ENCODE results near the gene PUS10.

The PUS10 gene

GRCh38 chr2:61017003-61017555 lies 976 bp downstream of the PUS10 start (continued):
- TF ChIP-seq ZNF366 (tag by site-specific recombination; conservative IDR thresholded peaks at IDR 0.05) = peak; percentile 81
- TF ChIP-seq ZNF677 (tag by site-specific recombination; IDR thresholded peaks at IDR 0.05) = no peak
- TF ChIP-seq ZNF768 (tag by site-specific recombination; IDR thresholded peaks at IDR 0.05) = no peak
- 0 out of 2 replicates have a peak, but pooled peaks have one; percentile 8 for TF ChIP-seq PRDM4 (tag by site-specific recombination; IDR thresholded peaks at IDR 0.05)
- TF ChIP-seq ZNF37A (tag by site-specific recombination; IDR thresholded peaks at IDR 0.05) = no peak
- peak; percentile 78 for TF ChIP-seq ZNF423 (tag by site-specific recombination; IDR thresholded peaks at IDR 0.05)
- peak; percentile 100 for TF ChIP-seq ZBTB11 (tag by site-specific recombination; conservative IDR thresholded peaks at IDR 0.05; ENCODE audit: low read depth)
- peak; percentile 93 for TF ChIP-seq KLF8 (tag by site-specific recombination; IDR thresholded peaks at IDR 0.05)
- TF ChIP-seq ZNF239 (tag by site-specific recombination; IDR thresholded peaks at IDR 0.05) = no peak
- TF ChIP-seq HOXC10 (CRISPR knock-in tag; IDR thresholded peaks at IDR 0.05) = no peak
- TF ChIP-seq FEZF1 (tag by site-specific recombination; IDR thresholded peaks at IDR 0.05) = 0 out of 2 replicates have a peak, but pooled peaks have one; percentile 31
- no peak for TF ChIP-seq ZNF19 (tag by site-specific recombination; IDR thresholded peaks at IDR 0.05; ENCODE audit: low read depth)
- no peak; the same call in none of the 2 replicates for TF ChIP-seq ZNF121 (tag by site-specific recombination; IDR thresholded peaks at IDR 0.05)
- TF ChIP-seq ZSCAN30 (tag by site-specific recombination; IDR thresholded peaks at IDR 0.05) = peak; percentile 90
- no peak for TF ChIP-seq ZNF202 (tag by site-specific recombination; IDR thresholded peaks at IDR 0.05; ENCODE audit: borderline replicate concordance)
- peak; percentile 69 for TF ChIP-seq SP3 (tag by site-specific recombination; IDR thresholded peaks at IDR 0.05)
- no peak for TF ChIP-seq ZNF670 (tag by site-specific recombination; IDR thresholded peaks at IDR 0.05; ENCODE audit: low read depth)
- no peak for TF ChIP-seq ZBTB1 (tag by site-specific recombination; IDR thresholded peaks at IDR 0.05)
- TF ChIP-seq ZNF155 (tag by site-specific recombination; IDR thresholded peaks at IDR 0.05) = no peak
- TF ChIP-seq ZSCAN18 (tag by site-specific recombination; IDR thresholded peaks at IDR 0.05) = peak; percentile 73; the same call in 1 of the 2 replicates
- TF ChIP-seq ZNF391 (tag by site-specific recombination; IDR thresholded peaks at IDR 0.05; ENCODE audit: borderline replicate concordance, low read depth) = 0 out of 2 replicates have a peak, but pooled peaks have one; percentile 66
- TF ChIP-seq REST (tag by site-specific recombination; IDR thresholded peaks at IDR 0.05) = peak; percentile 40; the same call in 1 of the 2 replicates
- no peak for TF ChIP-seq ZNF112 (tag by site-specific recombination; IDR thresholded peaks at IDR 0.05)
- no peak for TF ChIP-seq ZNF571 (tag by site-specific recombination; IDR thresholded peaks at IDR 0.05)
- TF ChIP-seq TSHZ1 (tag by site-specific recombination; IDR thresholded peaks at IDR 0.05; ENCODE audit: borderline replicate concordance) = no peak
